T47D (cell line): ENCODE data around the gene TUBB8B.
"Not testable (repeated sequence)": the region's sequence is repeated elsewhere in the genome, so short reads cannot be mapped to it uniquely, and the experiment has no call there.

Experiments used
- DNase-seq, 2 experiments: peaks; one replicate each; pipeline versions ENCODE4 v3.0.0 to v3.0.0-alpha.2; 2011 to 2012; ENCODE audit warnings: low read depth in 1 of 2, low spot score in 1 of 2
- in situ Hi-C: cut with HindIII; loops from 2 replicates; pipeline ENCODE4 v1.10.0; 2016; ENCODE audit warnings: low sequenced_read_pairs, low pct_unique_long_range_greater_than_20kb

Gene TUBB8B

GRCh38 chr18:63656-64055, 14.2 kb upstream of the TUBB8B start:
- DNase-seq, in situ Hi-C loops: not testable (repeated sequence)

GRCh38 chr18:54388-54787, 5.0 kb upstream of the TUBB8B start:
- in situ Hi-C loops: not testable (repeated sequence)

GRCh38 chr18:48696-49095, 719 bp downstream of the TUBB8B start:
- not testable (repeated sequence) for DNase-seq

More at GRCh38 chr18:54388-54787, 5.0 kb upstream of the TUBB8B start:
- DNase-seq: not testable (repeated sequence)

GRCh38 chr18:13177-13576, 36.2 kb downstream of the TUBB8B start:
- DNase-seq, in situ Hi-C loops: not testable (repeated sequence)

More at GRCh38 chr18:48696-49095, 719 bp downstream of the TUBB8B start:
- in situ Hi-C loops: not testable (repeated sequence)

GRCh38 chr18:12773-13172, 36.6 kb downstream of the TUBB8B start:
- DNase-seq, in situ Hi-C loops: not testable (repeated sequence)

- DNase-seq, in situ Hi-C loops: not testable (repeated sequence)
Measured at GRCh38 chr18:11383-12274, 37.8 kb downstream of the TUBB8B start.

GRCh38 chr18:10624-11184, 38.7 kb downstream of the TUBB8B start:
- DNase-seq, in situ Hi-C loops: not testable (repeated sequence)

GRCh38 chr18:9937-10336, 39.5 kb downstream of the TUBB8B start:
- in situ Hi-C loops, DNase-seq: not testable (repeated sequence)
